Ovary (tissue), 9 donors: ENCODE data around the gene CRABP2. TPM values are rescaled to one million over a fixed set of nuclear protein-coding genes. Genes with fewer than 3 reads are reported as not detected.

ENCODE experiments used
- DNase-seq, 5 donors: peaks; one replicate each; pipeline ENCODE4 v3.0.0-alpha.2; 2019 to 2020
- H3K27ac ChIP-seq, 2 donors: fragments of 200-600 bp; one replicate each; pipeline versions ENCODE4 v1.5.1 to v1.8.0; 2019 to 2022
- H3K27me3 ChIP-seq: fragments of 200-600 bp; one replicate; pipeline ENCODE4 v1.8.0; 2022
- H3K36me3 ChIP-seq: fragments of 200-600 bp; sonication (generic); one replicate; pipeline ENCODE4 v1.5.1; 2019
- H3K4me1 ChIP-seq: one replicate; pipeline ENCODE4 v1.8.1; 2013; ENCODE audit warnings: mild to moderate bottlenecking, moderate library complexity; ENCODE audit not compliant: insufficient read depth
- H3K4me3 ChIP-seq: fragments of 200-600 bp; sonication (generic); one replicate; pipeline ENCODE4 v1.5.1; 2017
- H3K9me3 ChIP-seq, 2 donors: fragments of 200-600 bp in 1 of 2; sonication (generic) in 1 of 2; one replicate each; pipeline versions ENCODE4 v1.5.1 to v1.8.1; 2013 to 2019; ENCODE audit warnings: mild to moderate bottlenecking in 1 of 2, moderate library complexity in 1 of 2
- EP300 ChIP-seq: sonication (generic); formaldehyde crosslinking; IDR thresholded peaks from one replicate; pipeline ENCODE4 v1.6.1; 2017; ENCODE audit warnings: antibody characterized with exemption
- POLR2A ChIP-seq: fragments of 450-650 bp; IDR thresholded peaks from one replicate; pipeline ENCODE4 v1.6.1; 2017; ENCODE audit warnings: antibody characterized with exemption, mild to moderate bottlenecking, moderate library complexity
- WGBS, 3 donors: extraction: QIAGEN DNeasy Blood & Tissue Kit in 1 of 3; methylation state at CpG; one replicate each; pipeline versions ENCODE4 v1.1.5 to v1.1.7; 2013 to 2017; 5-methylcytosine and 5-hydroxymethylcytosine counted together
- intact Hi-C, 4 donors: fragments of 100-400 bp; cut with DNase I; formaldehyde crosslinking; loops; one replicate each; pipeline versions ENCODE4 v1.11.0 to v1.15.1; 2022 to 2023
- polyA plus RNA-seq, 2 donors: library from polyadenylated mRNA; stranded (reverse); fragments of 200-250 nt in 1 of 2; fragments of 350-450 nt in 1 of 2; fragmentation: Illumina TruSeq in 1 of 2; extraction: RNeasy Lipid Tissue Mini Kit (QIAGEN cat#74804) in 1 of 2; gene quantifications; one replicate each; pipeline ENCODE4 v1.2.3, GENCODE V29; 2013 to 2014
- total RNA-seq, 7 donors: library from RNA; depleted of rRNA in 2 of 7; stranded (reverse); fragments of >200 nt in 2 of 7; fragmentation: NEBNext Ultra II Directional in 3 of 7; extraction: Animal tissue kit (Norgen Biotek cat#: 25700) in 3 of 7; gene quantifications; one replicate each; pipeline versions ENCODE4 v1.1.0 to v1.2.4, GENCODE V29; 2016 to 2023
- TF ChIP-seq, protein P1 (sequence below), 3 donors: fragments of 450-650 bp in 2 of 3; fragments of 200-600 bp in 1 of 3; IDR thresholded peaks; one replicate each; pipeline versions ENCODE4 v1.5.1 to v1.8.0; 2016 to 2022; ENCODE audit warnings: antibody characterized with exemption in 3 of 3, mild to moderate bottlenecking in 1 of 3
- donor health status: DM: no; HTN: no; CAD: no; lungs with moderate emphysema.
- donor health status: DM: no; HTN: no; CAD: no.
- donor health status: Bipolar disorder and iron deficiency.
- donor health status: DM: yes; HTN: yes; CAD: no.
- donor health status: DM: no; HTN: no; CAD: no.
- donor health status: DM: yes; HTN: yes; CAD: no.

CRABP2 gene
- total and polyA plus RNA-seq, 9 donors: 1.4 to 31.5 (median 5.5) TPM

DNA sequence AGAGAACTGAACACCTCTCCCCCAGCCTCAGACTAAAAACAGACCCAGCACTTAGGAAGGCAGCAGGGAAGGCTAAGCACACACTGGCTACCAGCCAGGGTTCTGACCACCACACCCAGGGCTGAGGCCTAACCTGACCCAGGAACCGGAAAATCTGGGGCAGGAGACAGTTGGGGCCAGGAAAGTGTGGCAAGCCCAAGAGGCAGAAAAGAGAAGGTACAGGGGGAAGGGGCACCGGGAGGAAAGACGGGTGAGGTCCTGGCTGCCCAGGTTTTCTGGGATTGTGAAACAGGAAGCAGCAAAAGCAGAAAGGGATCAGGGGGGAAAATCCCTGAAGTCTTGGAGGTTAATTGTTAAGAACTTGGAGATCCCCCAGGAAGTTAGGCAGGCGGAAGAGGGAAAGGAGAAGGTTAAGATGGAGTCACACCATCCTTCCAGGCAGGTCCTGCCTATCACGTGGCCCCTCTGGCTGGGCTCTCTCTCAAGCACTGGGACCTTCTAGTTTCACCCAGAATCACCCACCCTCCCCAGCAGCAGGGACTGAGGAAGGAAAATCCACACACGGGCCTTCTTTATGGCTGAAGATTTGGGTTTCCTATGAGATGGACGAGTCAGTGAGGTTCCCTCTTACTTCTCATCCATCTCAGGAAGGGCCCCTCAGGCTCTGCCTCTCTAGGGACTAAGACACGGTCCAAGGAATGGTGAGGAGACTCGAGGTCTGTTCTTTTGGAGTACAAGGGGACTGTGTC, 43.5 kb upstream of the CRABP2 start:
- Histone ChIP-seq H3K4me1 (peaks cover 26% of the 10 kb centered on the region), H3K36me3 (no peaks in the 10 kb centered on the region), H3K27me3 (no peaks in the 10 kb centered on the region), H3K9me3 (no peaks in the 10 kb centered on the region), H3K27ac (peak overlapping the region; percentile 93 to 96), H3K4me3 (peak overlapping the region; percentile 66)
- DNase-seq: peak; percentile 72 to 81 (median 75)
- intact Hi-C loops: no loop called here
- WGBS, 3 donors: 3 to 7% (median 5%) methylated on average over 9 of the region's 9 CpGs
- TF ChIP-seq POLR2A (peak; percentile 51), EP300 (no peak)

DNA sequence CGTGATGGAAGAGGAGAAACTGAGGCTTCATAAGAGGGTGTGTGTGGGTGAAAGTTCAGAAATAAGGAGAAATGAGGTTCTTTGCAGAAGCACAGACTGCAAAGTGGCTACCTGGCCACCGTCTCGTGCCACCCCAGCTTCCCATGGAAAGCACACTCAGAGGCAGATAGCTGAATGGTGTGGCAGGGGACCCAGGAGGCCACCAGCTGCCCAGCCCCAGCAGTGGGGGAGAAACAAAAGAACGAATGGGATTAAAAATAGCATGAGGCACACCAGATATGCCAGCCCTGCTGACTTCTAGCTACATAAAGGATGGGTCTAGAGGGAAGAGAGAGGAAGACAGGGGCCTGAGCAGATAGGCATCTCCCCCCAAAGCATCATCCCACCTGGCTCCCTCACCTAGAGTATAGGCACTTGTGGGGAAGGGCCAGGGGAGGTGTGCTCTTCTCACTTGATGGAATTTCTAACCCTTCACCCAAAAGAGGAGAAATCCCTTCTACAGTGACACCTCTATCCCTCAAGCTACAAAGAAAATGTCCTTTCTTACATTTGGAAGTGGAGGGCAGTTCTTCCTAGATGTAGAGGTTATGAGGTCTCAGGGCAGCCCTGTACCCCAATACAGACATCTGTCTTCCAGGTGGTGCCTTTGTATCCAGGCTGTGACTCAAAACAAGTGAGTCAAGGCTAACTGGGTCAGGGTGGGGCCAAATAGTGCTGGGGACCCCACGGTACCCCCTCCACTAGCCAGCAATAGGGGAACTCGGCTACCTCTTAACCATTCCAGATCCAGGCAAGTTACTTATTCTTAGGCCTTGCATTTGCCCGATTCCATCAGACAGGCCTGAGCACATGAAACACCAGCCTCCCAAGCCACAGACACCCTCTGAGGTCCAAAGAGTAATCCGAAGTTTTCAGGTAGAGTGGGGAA, 42.6 kb upstream of the CRABP2 start:
- TF ChIP-seq POLR2A (no peak), EP300 (no peak)
- TF ChIP-seq, protein P1, sequence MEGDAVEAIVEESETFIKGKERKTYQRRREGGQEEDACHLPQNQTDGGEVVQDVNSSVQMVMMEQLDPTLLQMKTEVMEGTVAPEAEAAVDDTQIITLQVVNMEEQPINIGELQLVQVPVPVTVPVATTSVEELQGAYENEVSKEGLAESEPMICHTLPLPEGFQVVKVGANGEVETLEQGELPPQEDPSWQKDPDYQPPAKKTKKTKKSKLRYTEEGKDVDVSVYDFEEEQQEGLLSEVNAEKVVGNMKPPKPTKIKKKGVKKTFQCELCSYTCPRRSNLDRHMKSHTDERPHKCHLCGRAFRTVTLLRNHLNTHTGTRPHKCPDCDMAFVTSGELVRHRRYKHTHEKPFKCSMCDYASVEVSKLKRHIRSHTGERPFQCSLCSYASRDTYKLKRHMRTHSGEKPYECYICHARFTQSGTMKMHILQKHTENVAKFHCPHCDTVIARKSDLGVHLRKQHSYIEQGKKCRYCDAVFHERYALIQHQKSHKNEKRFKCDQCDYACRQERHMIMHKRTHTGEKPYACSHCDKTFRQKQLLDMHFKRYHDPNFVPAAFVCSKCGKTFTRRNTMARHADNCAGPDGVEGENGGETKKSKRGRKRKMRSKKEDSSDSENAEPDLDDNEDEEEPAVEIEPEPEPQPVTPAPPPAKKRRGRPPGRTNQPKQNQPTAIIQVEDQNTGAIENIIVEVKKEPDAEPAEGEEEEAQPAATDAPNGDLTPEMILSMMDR (IDR thresholded peaks at IDR 0.05): no peak
- H3K4me1 ChIP-seq: peaks cover 25% of the 10 kb centered on the region
- DNase-seq: no peak
- H3K27ac ChIP-seq: peak overlapping the region; percentile 93 to 96
- peak overlapping the region; percentile 66 for H3K4me3 ChIP-seq
- no peaks in the 10 kb centered on the region for H3K9me3 ChIP-seq
- H3K27me3 ChIP-seq: no peaks in the 10 kb centered on the region
- intact Hi-C loops: no loop called here
- H3K36me3 ChIP-seq: no peaks in the 10 kb centered on the region
- WGBS, 3 donors: 5 to 9% (median 8%) methylated on average over 8 of the region's 8 CpGs

DNA sequence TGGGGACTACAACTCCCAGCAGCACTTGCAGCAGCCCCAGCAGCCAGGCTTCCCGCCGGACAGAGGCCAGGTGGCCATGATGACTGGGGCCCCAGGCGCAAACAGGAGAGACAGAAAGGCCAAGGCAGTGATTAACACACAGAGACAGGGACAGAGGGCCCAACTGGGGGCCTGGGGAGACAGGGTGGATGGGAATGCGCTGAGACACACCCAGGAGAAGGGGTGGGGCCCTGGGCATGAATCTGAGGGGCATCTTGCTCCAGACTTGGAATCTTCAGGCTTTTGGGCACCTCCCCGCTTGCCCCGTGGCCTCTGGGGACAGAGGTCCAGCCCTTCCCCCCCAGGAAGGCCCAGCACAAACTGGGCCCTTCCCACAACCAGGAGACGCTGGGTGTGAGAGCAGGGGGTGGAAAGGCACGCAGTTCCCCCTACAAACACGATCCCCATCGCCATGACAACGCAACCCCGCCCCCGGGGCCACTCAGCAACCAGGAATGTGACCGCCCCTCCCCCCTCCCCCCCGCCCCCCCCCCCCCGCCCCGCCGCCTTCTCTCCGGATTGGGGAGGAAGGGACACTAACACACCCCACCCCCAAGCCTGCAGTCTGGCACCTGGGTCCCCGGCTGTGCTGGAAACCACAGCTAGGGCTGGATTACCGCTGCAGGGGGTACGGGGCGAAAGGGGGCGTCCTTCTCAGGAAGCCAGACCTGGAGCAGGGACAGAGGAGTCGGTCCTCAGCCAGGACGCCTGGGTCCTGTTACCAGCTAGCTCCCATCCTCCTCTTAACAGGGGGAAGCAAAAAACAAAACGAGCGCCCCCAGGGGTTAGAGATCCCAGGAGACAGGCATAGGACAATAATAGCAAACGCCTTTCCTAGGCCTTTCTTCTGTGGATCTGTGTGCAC, 41.6 kb upstream of the CRABP2 start:
- H3K27me3 ChIP-seq: no peaks in the 10 kb centered on the region
- intact Hi-C loops: no loop called here
- no peaks in the 10 kb centered on the region for H3K9me3 ChIP-seq
- DNase-seq: peak; percentile 95 to 99 (median 98)
- H3K36me3 ChIP-seq: no peaks in the 10 kb centered on the region
- TF ChIP-seq POLR2A (peak; percentile 85), EP300 (no peak)
- TF ChIP-seq, protein P1 (IDR thresholded peaks at IDR 0.05): peak in 1 of 3 donors; percentile 29
- peaks cover 23% of the 10 kb centered on the region for H3K4me1 ChIP-seq
- 1 to 2% (median 2%) methylated on average over 19 to 24 of the region's 29 CpGs for WGBS, 3 donors
- peak overlapping the region; percentile 66 for H3K4me3 ChIP-seq
- H3K27ac ChIP-seq: peak overlapping the region; percentile 93 to 96

DNA sequence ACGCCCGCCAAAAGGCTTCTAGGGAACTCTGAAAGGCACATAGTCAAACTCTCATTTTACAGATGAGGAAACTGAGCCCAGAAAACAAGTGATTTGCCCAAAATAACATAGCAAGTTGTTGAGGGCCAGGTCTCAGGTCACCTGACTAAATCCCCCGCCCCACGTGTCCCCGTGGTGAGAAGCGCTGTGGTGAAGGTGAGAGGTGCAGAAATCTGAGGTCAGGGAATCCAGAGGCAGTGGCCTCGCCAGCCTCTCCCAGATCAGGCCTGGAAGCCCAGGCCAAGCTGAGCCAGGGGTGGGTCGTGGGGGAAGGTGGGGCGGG, 41.0 kb upstream of the CRABP2 start:
- WGBS, 3 donors: 39 to 52% (median 45%) methylated on average over 9 of the region's 9 CpGs
- intact Hi-C loops: no loop called here

More for the DNA sequence above, 41.0 kb upstream of the CRABP2 start:
- H3K4me1 ChIP-seq: peaks cover 25% of the 10 kb centered on the region
- no peak for TF ChIP-seq EP300
- TF ChIP-seq POLR2A: no peak
- TF ChIP-seq, protein P1 (IDR thresholded peaks at IDR 0.05): no peak
- no peaks in the 10 kb centered on the region for H3K27me3 ChIP-seq
- H3K9me3 ChIP-seq: no peaks in the 10 kb centered on the region
- DNase-seq: no peak
- peak overlapping the region; percentile 66 for H3K4me3 ChIP-seq
- H3K27ac ChIP-seq: peak overlapping the region; percentile 93 to 96
- H3K36me3 ChIP-seq: no peaks in the 10 kb centered on the region
